ACC112 (cell line): ENCODE results near the gene MGAT5.

Source experiments
- H2AFZ ChIP-seq: fragments of 200-600 bp; sonication (generic); one replicate; pipeline ENCODE4 v1.6.0; 2017; ENCODE audit warnings: antibody characterized with exemption, low read length; ENCODE audit not compliant: unreplicated experiment
- H3K27ac ChIP-seq: fragments of 200-600 bp; sonication (generic); 2 replicates; pipeline ENCODE4 v1.5.1; 2014; ENCODE audit warnings: low read depth, mild to moderate bottlenecking, antibody characterized with exemption, low read length, moderate library complexity
- H3K27me3 ChIP-seq: fragments of 200-600 bp; sonication (generic); 2 replicates; pipeline ENCODE4 v1.6.1; 2014; ENCODE audit warnings: mild to moderate bottlenecking, antibody characterized with exemption, low read length, moderate library complexity, mixed read lengths; ENCODE audit not compliant: insufficient read depth
- H3K36me3 ChIP-seq: fragments of 200-600 bp; sonication (generic); 2 replicates; pipeline ENCODE4 v1.6.1; 2016; ENCODE audit warnings: mild to moderate bottlenecking, antibody characterized with exemption, low read length, moderate library complexity, mixed read lengths; ENCODE audit not compliant: insufficient read depth
- H3K4me1 ChIP-seq: fragments of 200-600 bp; sonication (generic); one replicate; pipeline ENCODE4 v1.6.1; 2016; ENCODE audit warnings: low read length, mixed read lengths; ENCODE audit not compliant: insufficient read depth, unreplicated experiment, control insufficient read depth
- H3K4me3 ChIP-seq: fragments of 200-600 bp; sonication (generic); 2 replicates; pipeline ENCODE4 v1.5.1; 2014; ENCODE audit warnings: mild to moderate bottlenecking, low read depth, low read length
- H3K79me2 ChIP-seq: fragments of 200-600 bp; sonication (generic); one replicate; pipeline ENCODE4 v1.6.0; 2016; ENCODE audit warnings: low read length; ENCODE audit not compliant: control insufficient read depth, unreplicated experiment, insufficient read depth

Gene MGAT5

GRCh38 chr2:134501476-134502091 is 247.7 kb downstream of the MGAT5 start:
- Histone ChIP-seq H3K27ac (no peak overlapping the region), H3K79me2 (no peaks in the 10 kb centered on the region), H3K36me3 (no peaks in the 10 kb centered on the region), H3K4me3 (no peak overlapping the region), H3K27me3 (peaks cover 27% of the 10 kb centered on the region), H3K4me1 (no peaks in the 10 kb centered on the region), H2AFZ (no peak overlapping the region)

GRCh38 chr2:134502104-134502503 is 248.2 kb downstream of the MGAT5 start:
- Histone ChIP-seq H3K27me3 (peaks cover 27% of the 10 kb centered on the region), H3K27ac (no peak overlapping the region), H2AFZ (no peak overlapping the region), H3K4me1 (no peaks in the 10 kb centered on the region), H3K79me2 (no peaks in the 10 kb centered on the region), H3K4me3 (no peak overlapping the region), H3K36me3 (no peaks in the 10 kb centered on the region)
